Superior temporal gyrus (tissue), 1 donor: ENCODE data around the gene LMO7.

Experiments used
- DNase-seq: peaks from one replicate; pipeline ENCODE4 v3.0.0-alpha.2; 2016; ENCODE audit errors: extremely low spot score

The LMO7 gene

GRCh38 chr13:75843074-75843473 lies 206.9 kb downstream of the LMO7 start:
- DNase-seq: no peak

- DNase-seq: no peak
Observed at GRCh38 chr13:75843991-75844390, 207.9 kb downstream of the LMO7 start.

GRCh38 chr13:75847588-75847987 lies 211.5 kb downstream of the LMO7 start:
- DNase-seq: no peak

- DNase-seq: no peak
Observed at GRCh38 chr13:75850916-75851315, 214.8 kb downstream of the LMO7 start.

GRCh38 chr13:75855216-75855615 lies 219.1 kb downstream of the LMO7 start:
- DNase-seq: peak; percentile 35

GRCh38 chr13:75855847-75856246 lies 219.7 kb downstream of the LMO7 start:
- DNase-seq: no peak

- DNase-seq: no peak
Observed at GRCh38 chr13:75857291-75857690, 221.2 kb downstream of the LMO7 start.

- DNase-seq: no peak
Observed at GRCh38 chr13:75860935-75861334, 224.8 kb downstream of the LMO7 start.

- no peak for DNase-seq
Observed at GRCh38 chr13:75861786-75862185, 225.7 kb downstream of the LMO7 start.

GRCh38 chr13:75864718-75865117 lies 228.6 kb downstream of the LMO7 start:
- DNase-seq: no peak

- no peak for DNase-seq
Observed at GRCh38 chr13:75867379-75868117, 231.4 kb downstream of the LMO7 start.

GRCh38 chr13:75869981-75870380 lies 233.9 kb downstream of the LMO7 start:
- no peak for DNase-seq

- peak; percentile 78 for DNase-seq
Observed at GRCh38 chr13:75870397-75870903, 234.3 kb downstream of the LMO7 start.

GRCh38 chr13:75871059-75871458 lies 234.9 kb downstream of the LMO7 start:
- no peak for DNase-seq

GRCh38 chr13:75872980-75873379 lies 236.8 kb downstream of the LMO7 start:
- no peak for DNase-seq

GRCh38 chr13:75873494-75873893 lies 237.4 kb downstream of the LMO7 start:
- no peak for DNase-seq

- DNase-seq: no peak
Observed at GRCh38 chr13:75875450-75875849, 239.3 kb downstream of the LMO7 start.

- peak; percentile 90 for DNase-seq
Observed at GRCh38 chr13:75876142-75877050, 240.3 kb downstream of the LMO7 start.

GRCh38 chr13:75877071-75877470 lies 240.9 kb downstream of the LMO7 start:
- no peak for DNase-seq

- no peak for DNase-seq
Observed at GRCh38 chr13:75879656-75880055, 243.5 kb downstream of the LMO7 start.

GRCh38 chr13:75881109-75881775 lies 245.1 kb downstream of the LMO7 start:
- DNase-seq: no peak

GRCh38 chr13:75882261-75882660 lies 246.1 kb downstream of the LMO7 start:
- no peak for DNase-seq
